Liver (tissue), 9 donors: ENCODE data around the gene NFIB. TPM values are rescaled to one million over a fixed set of nuclear protein-coding genes. Genes with fewer than 3 reads are reported as not detected.
A peak's percentile ranks its signal among the peaks of the same experiment; 100 is the strongest.

Source experiments
- DNase-seq: peaks from one replicate; pipeline ENCODE4 v3.0.0-alpha.2; 2017; ENCODE audit warnings: low spot score
- H3K27ac ChIP-seq, 2 donors: one replicate each; pipeline ENCODE4 v1.7.0; 2013; ENCODE audit warnings: inconsistent platforms in 2 of 2, low read length in 2 of 2, control low read depth in 1 of 2, low read depth in 1 of 2, mild to moderate bottlenecking in 1 of 2
- H3K27me3 ChIP-seq, 4 donors: one replicate each; pipeline versions ENCODE4 v1.6.1 to v1.7.0; 2013; ENCODE audit warnings: low read length in 3 of 4, inconsistent platforms in 1 of 4, mild to moderate bottlenecking in 1 of 4, moderate library complexity in 1 of 4; ENCODE audit not compliant: control insufficient read depth in 4 of 4, insufficient read depth in 4 of 4
- H3K36me3 ChIP-seq, 4 donors: one replicate each; pipeline versions ENCODE4 v1.6.1 to v1.7.0; 2013; ENCODE audit warnings: low read length in 3 of 4, mild to moderate bottlenecking in 3 of 4, low read depth in 1 of 4, moderate library complexity in 1 of 4; ENCODE audit not compliant: control insufficient read depth in 4 of 4, insufficient read depth in 3 of 4
- H3K4me1 ChIP-seq, 4 donors: one replicate each; pipeline versions ENCODE4 v1.6.1 to v1.7.0; 2013; ENCODE audit warnings: low read length in 3 of 4, mild to moderate bottlenecking in 3 of 4, moderate library complexity in 1 of 4; ENCODE audit not compliant: control insufficient read depth in 4 of 4, insufficient read depth in 4 of 4
- H3K4me3 ChIP-seq, 3 donors: one replicate each; pipeline versions ENCODE4 v1.6.1 to v1.7.0; 2013; ENCODE audit warnings: low read length in 3 of 3, control low read depth in 1 of 3, low read depth in 1 of 3, mild to moderate bottlenecking in 1 of 3
- H3K9ac ChIP-seq, 2 donors: one replicate each; pipeline ENCODE4 v1.7.0; 2013; ENCODE audit warnings: low read length in 2 of 2, mild to moderate bottlenecking in 2 of 2, moderate library complexity in 2 of 2, control low read depth in 1 of 2, low read depth in 1 of 2
- H3K9me3 ChIP-seq, 4 donors: one replicate each; pipeline versions ENCODE4 v1.6.1 to v1.7.0; 2013; ENCODE audit warnings: low read length in 3 of 4; ENCODE audit not compliant: control insufficient read depth in 4 of 4
- ATF3 ChIP-seq: IDR thresholded peaks from 2 replicates; pipeline ENCODE4 v1.6.1; 2016; ENCODE audit warnings: antibody characterized with exemption
- CTCF ChIP-seq: fragments of 150-350 bp; IDR thresholded peaks from 2 replicates; pipeline ENCODE4 v1.5.1; 2017; ENCODE audit warnings: improper control_type of control experiment, low read depth, low read length; ENCODE audit not compliant: missing input control
- EGR1 ChIP-seq, 2 donors: IDR thresholded peaks; 2 replicates each; pipeline ENCODE4 v1.6.1; 2016 to 2018; ENCODE audit warnings: antibody characterized with exemption in 2 of 2, low read depth in 2 of 2
- FOXA1 ChIP-seq: IDR thresholded peaks from 2 replicates; pipeline ENCODE4 v1.6.1; 2016; ENCODE audit warnings: antibody characterized with exemption
- FOXA2 ChIP-seq: IDR thresholded peaks from 2 replicates; pipeline ENCODE4 v1.6.1; 2016; ENCODE audit warnings: antibody characterized with exemption
- HNF4A ChIP-seq, 2 donors: conservative IDR thresholded peaks; 2 replicates each; pipeline ENCODE4 v1.6.1; 2016; ENCODE audit warnings: antibody characterized with exemption in 2 of 2, mild to moderate bottlenecking in 2 of 2
- HNF4G ChIP-seq: IDR thresholded peaks from 2 replicates; pipeline ENCODE4 v1.6.1; 2016; ENCODE audit warnings: antibody characterized with exemption
- JUND ChIP-seq, 2 donors: IDR thresholded peaks; 2 replicates each; pipeline ENCODE4 v1.6.1; 2016; ENCODE audit warnings: antibody characterized with exemption in 2 of 2
- NR2F2 ChIP-seq: IDR thresholded peaks from 2 replicates; pipeline ENCODE4 v1.6.1; 2016; ENCODE audit warnings: antibody characterized with exemption
- RAD21 ChIP-seq, 2 donors: IDR thresholded peaks; 2 replicates each; pipeline ENCODE4 v1.6.1; 2016; ENCODE audit warnings: antibody characterized with exemption in 2 of 2, mild to moderate bottlenecking in 2 of 2
- REST ChIP-seq: IDR thresholded peaks from 2 replicates; pipeline ENCODE4 v1.6.1; 2016; ENCODE audit warnings: antibody characterized with exemption, mild to moderate bottlenecking
- RXRA ChIP-seq, 2 donors: IDR thresholded peaks; 2 replicates each; pipeline ENCODE4 v1.6.1; 2017 to 2018; ENCODE audit warnings: antibody characterized with exemption in 2 of 2, mild to moderate bottlenecking in 1 of 2
- TAF1 ChIP-seq: conservative IDR thresholded peaks from 2 replicates; pipeline ENCODE4 v1.6.1; 2016; ENCODE audit warnings: antibody characterized with exemption, mild to moderate bottlenecking
- YY1 ChIP-seq: IDR thresholded peaks from 2 replicates; pipeline ENCODE4 v1.6.1; 2016; ENCODE audit warnings: antibody characterized with exemption, mild to moderate bottlenecking
- WGBS: extraction: QIAGEN DNeasy Blood & Tissue Kit; methylation state at CpG from one replicate; pipeline ENCODE4 v1.1.7; 2013; 5-methylcytosine and 5-hydroxymethylcytosine counted together
- polyA plus RNA-seq, 2 donors: library from polyadenylated mRNA; stranded (reverse) in 1 of 2; unstranded in 1 of 2; fragments of 200-250 nt in 1 of 2; fragments of >200 nt in 1 of 2; fragmentation: Nextera tagmentation in 1 of 2; extraction: Ambion mirVana in 1 of 2; gene quantifications; one replicate each; pipeline versions ENCODE4 v1.2.1 to v1.2.3, GENCODE V29; 2013 to 2015
- total RNA-seq, 2 donors: library from RNA; depleted of rRNA; stranded (reverse); fragments of >200 nt; gene quantifications; one replicate each; pipeline ENCODE4 v1.2.3, GENCODE V29; 2014
- TF ChIP-seq, protein P1 (sequence below): IDR thresholded peaks from 2 replicates; pipeline ENCODE4 v1.6.1; 2016; ENCODE audit warnings: antibody characterized with exemption
- TF ChIP-seq, protein P2 (sequence below): IDR thresholded peaks from 2 replicates; pipeline ENCODE4 v1.6.1; 2016; ENCODE audit warnings: antibody characterized with exemption
- donor health status: healthy.
- donor health status: healthy.
- donor health status: healthy.
- donor health status: healthy.
- donor health status: healthy.

The NFIB gene
- total and polyA plus RNA-seq, 4 donors = 3.2 to 23.2 (median 8.0) TPM

DNA sequence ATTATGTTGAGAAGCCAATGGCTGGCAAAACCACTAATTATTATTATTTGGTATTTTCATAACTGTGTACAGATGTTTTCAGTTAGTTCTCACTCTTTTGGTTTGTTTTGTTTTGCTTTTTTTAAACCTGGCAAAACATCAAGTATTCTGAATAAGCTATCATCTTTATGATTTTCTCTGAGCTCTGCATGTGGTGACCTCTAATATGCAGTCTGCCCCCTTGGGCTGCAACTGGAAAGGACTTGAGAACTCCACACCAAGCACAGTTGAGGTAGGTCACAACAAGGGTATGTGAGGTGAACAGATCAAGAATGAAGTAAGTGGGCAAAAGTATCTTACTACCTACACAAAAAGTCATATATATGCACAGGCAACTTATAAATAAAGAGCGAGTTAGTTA, 202.2 kb downstream of the NFIB start:
- H3K27ac ChIP-seq = no peak overlapping the region
- no peak overlapping the region for H3K9ac ChIP-seq
- H3K4me3 ChIP-seq = no peak overlapping the region
- 96% methylated on average over 1 of the region's 1 CpG for WGBS
- no peaks in the 10 kb centered on the region for H3K4me1 ChIP-seq
- H3K27me3 ChIP-seq = no peaks in the 10 kb centered on the region
- DNase-seq = no peak
- peaks cover 0 to 26% (median 22%) of the 10 kb centered on the region in 4 donors for H3K36me3 ChIP-seq
- TF ChIP-seq REST (no peak), HNF4G (no peak), RXRA (IDR thresholded peaks at IDR 0.05) (no peak), NR2F2 (no peak), RAD21 (IDR thresholded peaks at IDR 0.05) (no peak), YY1 (no peak), JUND (IDR thresholded peaks at IDR 0.05) (no peak)
- H3K9me3 ChIP-seq = no peaks in the 10 kb centered on the region

DNA sequence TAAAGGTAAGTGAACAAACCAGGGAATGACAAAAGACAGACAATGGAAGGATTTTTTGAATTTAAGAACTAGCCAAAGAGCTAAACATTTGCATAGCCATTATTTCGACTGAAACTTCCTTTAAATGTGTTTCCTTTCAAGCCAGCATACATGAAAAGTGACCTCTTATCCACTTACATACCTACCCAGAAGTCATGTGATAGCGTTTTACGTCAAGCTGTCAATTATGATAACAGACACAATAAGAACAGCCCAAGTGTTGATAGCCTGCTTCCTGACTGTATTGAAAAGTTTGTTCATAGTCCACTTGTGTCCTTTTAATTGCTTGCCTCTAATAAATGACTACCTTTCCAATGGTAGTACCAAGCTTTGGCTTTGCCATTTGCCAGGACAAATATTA, 206.0 kb downstream of the NFIB start:
- Histone ChIP-seq H3K9me3 (no peaks in the 10 kb centered on the region), H3K4me1 (no peaks in the 10 kb centered on the region), H3K4me3 (no peak overlapping the region), H3K27ac (no peak overlapping the region), H3K27me3 (no peaks in the 10 kb centered on the region), H3K9ac (no peak overlapping the region), H3K36me3 (peaks cover 0 to 10% (median 7%) of the 10 kb centered on the region in 4 donors)
- DNase-seq = no peak
- 80% methylated on average over 3 of the region's 3 CpGs for WGBS
- TF ChIP-seq RAD21 (IDR thresholded peaks at IDR 0.05) = peak in 1 of 2 donors; percentile 19
- no peak for TF ChIP-seq EGR1 (IDR thresholded peaks at IDR 0.05; ENCODE audit: low read depth in 2 of 2)
- peak; percentile 57 for TF ChIP-seq NR2F2

GRCh38 chr9:14107495-14107894, 206.4 kb downstream of the NFIB start:
- no peak overlapping the region for H3K9ac ChIP-seq
- H3K4me3 ChIP-seq = no peak overlapping the region
- no peak overlapping the region for H3K27ac ChIP-seq
- no peaks in the 10 kb centered on the region for H3K4me1 ChIP-seq
- DNase-seq = no peak
- H3K9me3 ChIP-seq = no peaks in the 10 kb centered on the region
- no peaks in the 10 kb centered on the region for H3K27me3 ChIP-seq
- H3K36me3 ChIP-seq = peaks cover 0 to 6% (median 3%) of the 10 kb centered on the region in 4 donors
- no peak for TF ChIP-seq TAF1
- TF ChIP-seq CTCF = no peak
- no peak for TF ChIP-seq ATF3
- TF ChIP-seq HNF4A (conservative IDR thresholded peaks at IDR 0.05) = no peak
- no peak for TF ChIP-seq RAD21 (IDR thresholded peaks at IDR 0.05)
- TF ChIP-seq EGR1 (IDR thresholded peaks at IDR 0.05; ENCODE audit: low read depth in 2 of 2) = no peak
- no peak for TF ChIP-seq JUND (IDR thresholded peaks at IDR 0.05)
- TF ChIP-seq REST = no peak
- TF ChIP-seq YY1 = no peak
- TF ChIP-seq, protein P1, sequence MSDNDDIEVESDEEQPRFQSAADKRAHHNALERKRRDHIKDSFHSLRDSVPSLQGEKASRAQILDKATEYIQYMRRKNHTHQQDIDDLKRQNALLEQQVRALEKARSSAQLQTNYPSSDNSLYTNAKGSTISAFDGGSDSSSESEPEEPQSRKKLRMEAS = no peak
- no peak for TF ChIP-seq NR2F2
- TF ChIP-seq HNF4G = no peak
- no peak for TF ChIP-seq FOXA2
- no peak for TF ChIP-seq RXRA (IDR thresholded peaks at IDR 0.05)
- TF ChIP-seq, protein P2, sequence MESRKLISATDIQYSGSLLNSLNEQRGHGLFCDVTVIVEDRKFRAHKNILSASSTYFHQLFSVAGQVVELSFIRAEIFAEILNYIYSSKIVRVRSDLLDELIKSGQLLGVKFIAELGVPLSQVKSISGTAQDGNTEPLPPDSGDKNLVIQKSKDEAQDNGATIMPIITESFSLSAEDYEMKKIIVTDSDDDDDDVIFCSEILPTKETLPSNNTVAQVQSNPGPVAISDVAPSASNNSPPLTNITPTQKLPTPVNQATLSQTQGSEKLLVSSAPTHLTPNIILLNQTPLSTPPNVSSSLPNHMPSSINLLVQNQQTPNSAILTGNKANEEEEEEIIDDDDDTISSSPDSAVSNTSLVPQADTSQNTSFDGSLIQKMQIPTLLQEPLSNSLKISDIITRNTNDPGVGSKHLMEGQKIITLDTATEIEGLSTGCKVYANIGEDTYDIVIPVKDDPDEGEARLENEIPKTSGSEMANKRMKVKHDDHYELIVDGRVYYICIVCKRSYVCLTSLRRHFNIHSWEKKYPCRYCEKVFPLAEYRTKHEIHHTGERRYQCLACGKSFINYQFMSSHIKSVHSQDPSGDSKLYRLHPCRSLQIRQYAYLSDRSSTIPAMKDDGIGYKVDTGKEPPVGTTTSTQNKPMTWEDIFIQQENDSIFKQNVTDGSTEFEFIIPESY = no peak
- no peak for TF ChIP-seq FOXA1
